ENCODE results near the gene FBXO47.

Gene FBXO47

GRCh38 chr17:38903404-38903803 lies 63.8 kb downstream of the FBXO47 start:
- no peak for DNase-seq (ENCODE audit: low spot score)

- no peak for DNase-seq (ENCODE audit: low spot score)
These were observed 66.1 kb downstream of the FBXO47 start for GRCh38 chr17:38900978-38901656.

- DNase-seq (ENCODE audit: low spot score) = no peak
These were observed 67.8 kb downstream of the FBXO47 start for GRCh38 chr17:38899421-38899820.

- no peak for DNase-seq (ENCODE audit: low spot score)
These were observed 68.3 kb downstream of the FBXO47 start for GRCh38 chr17:38898812-38899348.

GRCh38 chr17:38898291-38898679 lies 68.9 kb downstream of the FBXO47 start:
- DNase-seq (ENCODE audit: low spot score) = no peak

GRCh38 chr17:38897671-38898290 lies 69.4 kb downstream of the FBXO47 start:
- no peak for DNase-seq (ENCODE audit: low spot score)

- no peak for DNase-seq (ENCODE audit: low spot score)
These were observed 70.0 kb downstream of the FBXO47 start for GRCh38 chr17:38897176-38897575.

GRCh38 chr17:38896346-38896954 lies 70.8 kb downstream of the FBXO47 start:
- no peak for DNase-seq (ENCODE audit: low spot score)

- no peak for DNase-seq (ENCODE audit: low spot score)
These were observed 72.9 kb downstream of the FBXO47 start for GRCh38 chr17:38894276-38894675.

- no peak for DNase-seq (ENCODE audit: low spot score)
These were observed 73.6 kb downstream of the FBXO47 start for GRCh38 chr17:38893607-38894006.

- no peak for DNase-seq (ENCODE audit: low spot score)
These were observed 74.1 kb downstream of the FBXO47 start for GRCh38 chr17:38893113-38893512.

- DNase-seq (ENCODE audit: low spot score) = no peak
These were observed 74.6 kb downstream of the FBXO47 start for GRCh38 chr17:38892620-38893019.

GRCh38 chr17:38892083-38892482 lies 75.1 kb downstream of the FBXO47 start:
- no peak for DNase-seq (ENCODE audit: low spot score)

- DNase-seq (ENCODE audit: low spot score) = no peak
These were observed 75.8 kb downstream of the FBXO47 start for GRCh38 chr17:38891441-38891840.

GRCh38 chr17:38890410-38890746 lies 76.8 kb downstream of the FBXO47 start:
- DNase-seq (ENCODE audit: low spot score) = no peak

GRCh38 chr17:38889745-38890409 lies 77.3 kb downstream of the FBXO47 start:
- DNase-seq (ENCODE audit: low spot score) = no peak

- DNase-seq (ENCODE audit: low spot score) = no peak
These were observed 78.4 kb downstream of the FBXO47 start for GRCh38 chr17:38888842-38889241.

GRCh38 chr17:38886643-38887010 lies 80.6 kb downstream of the FBXO47 start:
- no peak for DNase-seq (ENCODE audit: low spot score)
